ENCODE measurements around the gene JUP.

GRCh38 chr17:41814195-41814594, 27.7 kb upstream of the JUP start:
- TF ChIP-seq TAF1 (IDR thresholded peaks at IDR 0.05; ENCODE audit: borderline replicate concordance, insufficient read depth, low read length) (no peak), SIN3A (IDR thresholded peaks at IDR 0.05; ENCODE audit: borderline replicate concordance, insufficient read depth, low read length) (no peak)

All from PFSK-1 (cell line).